ENCODE measurements around the gene MINDY1.

MINDY1 gene

GRCh38 chr1:151006327-151007052, at the start of gene MINDY1:
Gene MINDY1, minus strand, starts transcription at chr1:151006902. Its CDS starts 4,285 bp downstream, at chr1:151002617.
- peak; percentile 84 for DNase-seq (ENCODE audit: low spot score)

- DNase-seq (ENCODE audit: low spot score) = no peak
Measured at GRCh38 chr1:151056149-151056548, 49.4 kb upstream of the MINDY1 start.

- no peak for DNase-seq (ENCODE audit: low spot score)
Measured at GRCh38 chr1:151055581-151055980, 48.9 kb upstream of the MINDY1 start.

- DNase-seq (ENCODE audit: low spot score) = no peak
Measured at GRCh38 chr1:151054971-151055547, 48.4 kb upstream of the MINDY1 start.

- DNase-seq (ENCODE audit: low spot score) = no peak
Measured at GRCh38 chr1:151051356-151052009, 44.8 kb upstream of the MINDY1 start.

GRCh38 chr1:151050051-151050688, 43.5 kb upstream of the MINDY1 start:
- no peak for DNase-seq (ENCODE audit: low spot score)

- DNase-seq (ENCODE audit: low spot score) = no peak
Measured at GRCh38 chr1:151049458-151049857, 42.8 kb upstream of the MINDY1 start.

- DNase-seq (ENCODE audit: low spot score) = no peak
Measured at GRCh38 chr1:151048645-151049032, 41.9 kb upstream of the MINDY1 start.

- DNase-seq (ENCODE audit: low spot score) = peak; percentile 60
Measured at GRCh38 chr1:151047925-151048644, 41.4 kb upstream of the MINDY1 start.

GRCh38 chr1:151047591-151047924, 40.9 kb upstream of the MINDY1 start, which contains the start of gene C1orf56:
Gene C1orf56, plus strand, starts transcription at chr1:151047751. Its CDS starts 97 bp downstream, at chr1:151047848.
- DNase-seq (ENCODE audit: low spot score) = peak; percentile 86

GRCh38 chr1:151043163-151043562, 36.5 kb upstream of the MINDY1 start:
- no peak for DNase-seq (ENCODE audit: low spot score)

- no peak for DNase-seq (ENCODE audit: low spot score)
Measured at GRCh38 chr1:151039521-151039920, 32.8 kb upstream of the MINDY1 start.

- DNase-seq (ENCODE audit: low spot score) = no peak
Measured at GRCh38 chr1:151037032-151037431, 30.3 kb upstream of the MINDY1 start.

- peak; percentile 24 for DNase-seq (ENCODE audit: low spot score)
Measured at GRCh38 chr1:151036356-151036755, 29.7 kb upstream of the MINDY1 start, which contains the start of gene BNIPL. Gene BNIPL, plus strand, starts transcription at chr1:151036586. Its CDS starts 140 bp downstream, at chr1:151036726.

GRCh38 chr1:151035167-151035566, 28.5 kb upstream of the MINDY1 start:
- DNase-seq (ENCODE audit: low spot score) = no peak

- DNase-seq (ENCODE audit: low spot score) = no peak
Measured at GRCh38 chr1:151032164-151032563, 25.5 kb upstream of the MINDY1 start.

GRCh38 chr1:151026460-151026859, 19.8 kb upstream of the MINDY1 start:
- DNase-seq (ENCODE audit: low spot score) = no peak

GRCh38 chr1:151024540-151025146, 17.9 kb upstream of the MINDY1 start:
- peak; percentile 88 for DNase-seq (ENCODE audit: low spot score)

- DNase-seq (ENCODE audit: low spot score) = no peak
Measured at GRCh38 chr1:151013518-151013917, 6.8 kb upstream of the MINDY1 start.

GRCh38 chr1:151012684-151013471, 6.2 kb upstream of the MINDY1 start:
- no peak for DNase-seq (ENCODE audit: low spot score)

Measured in D341Med (cell line).